Lower leg skin (tissue), 3 donors: Measurements from ENCODE around the gene FCAR.

Source experiments
- POLR2A ChIP-seq, 2 donors: fragments of 450-650 bp; IDR thresholded peaks; one replicate each; pipeline ENCODE4 v1.6.1; 2016 to 2017; ENCODE audit warnings: antibody characterized with exemption in 2 of 2, mild to moderate bottlenecking in 1 of 2, moderate library complexity in 1 of 2
- TF ChIP-seq, protein P1 (sequence below), 3 donors: fragments of 450-650 bp; IDR thresholded peaks; one replicate each; pipeline ENCODE4 v1.5.1; 2016; ENCODE audit warnings: antibody characterized with exemption in 3 of 3, mild to moderate bottlenecking in 3 of 3, moderate library complexity in 2 of 3

DNA sequence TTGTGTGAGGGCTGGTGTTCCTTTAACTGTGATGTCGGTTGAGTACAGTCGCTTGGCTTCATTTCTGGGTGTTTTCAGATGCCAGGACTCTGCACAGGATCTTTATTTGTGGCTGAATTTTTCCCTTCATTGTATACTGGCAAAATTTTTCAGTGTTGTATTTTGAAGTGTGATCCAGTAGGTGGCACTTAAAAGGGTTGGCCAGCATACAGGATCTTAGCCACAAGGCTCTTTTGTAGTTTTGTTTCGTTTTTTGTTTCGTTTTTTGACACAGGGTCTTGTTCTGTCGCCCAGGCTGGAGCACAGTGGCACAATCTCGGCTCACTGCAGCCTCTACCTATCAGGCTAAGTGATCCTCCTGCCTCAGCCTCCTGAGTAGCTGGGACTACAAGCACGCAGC, 8.7 kb downstream of the FCAR start:
- TF ChIP-seq, protein P1, sequence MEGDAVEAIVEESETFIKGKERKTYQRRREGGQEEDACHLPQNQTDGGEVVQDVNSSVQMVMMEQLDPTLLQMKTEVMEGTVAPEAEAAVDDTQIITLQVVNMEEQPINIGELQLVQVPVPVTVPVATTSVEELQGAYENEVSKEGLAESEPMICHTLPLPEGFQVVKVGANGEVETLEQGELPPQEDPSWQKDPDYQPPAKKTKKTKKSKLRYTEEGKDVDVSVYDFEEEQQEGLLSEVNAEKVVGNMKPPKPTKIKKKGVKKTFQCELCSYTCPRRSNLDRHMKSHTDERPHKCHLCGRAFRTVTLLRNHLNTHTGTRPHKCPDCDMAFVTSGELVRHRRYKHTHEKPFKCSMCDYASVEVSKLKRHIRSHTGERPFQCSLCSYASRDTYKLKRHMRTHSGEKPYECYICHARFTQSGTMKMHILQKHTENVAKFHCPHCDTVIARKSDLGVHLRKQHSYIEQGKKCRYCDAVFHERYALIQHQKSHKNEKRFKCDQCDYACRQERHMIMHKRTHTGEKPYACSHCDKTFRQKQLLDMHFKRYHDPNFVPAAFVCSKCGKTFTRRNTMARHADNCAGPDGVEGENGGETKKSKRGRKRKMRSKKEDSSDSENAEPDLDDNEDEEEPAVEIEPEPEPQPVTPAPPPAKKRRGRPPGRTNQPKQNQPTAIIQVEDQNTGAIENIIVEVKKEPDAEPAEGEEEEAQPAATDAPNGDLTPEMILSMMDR (IDR thresholded peaks at IDR 0.05): no peak
- no peak for TF ChIP-seq POLR2A (IDR thresholded peaks at IDR 0.05)
